HG02884 (cell line): ENCODE measurements around the gene FH.

ENCODE experiments used
- ATAC-seq: cut with Tn5 transposase; IDR thresholded peaks from one replicate; pipeline ENCODE4 v1.9.1; 2021; ENCODE audit warnings: mild to moderate bottlenecking, moderate library complexity; ENCODE audit not compliant: unreplicated experiment

Gene FH

GRCh38 chr1:241519308-241520079, at the start of gene FH:
Gene FH (minus strand): TSS chr1:241519755. CDS start chr1:241519722, 33 bp downstream.
- ATAC-seq, result peak; percentile 91

GRCh38 chr1:241560849-241561187, 41.3 kb upstream of the FH start:
- no peak for ATAC-seq

- ATAC-seq, result no peak
These were observed 40.7 kb upstream of the FH start for GRCh38 chr1:241560146-241560848.

- ATAC-seq, result no peak
These were observed 38.1 kb upstream of the FH start for GRCh38 chr1:241557551-241558193.

- no peak for ATAC-seq
These were observed 37.5 kb upstream of the FH start for GRCh38 chr1:241557031-241557430.

GRCh38 chr1:241555526-241555925, 36.0 kb upstream of the FH start:
- no peak for ATAC-seq

- ATAC-seq, result no peak
These were observed 34.5 kb upstream of the FH start for GRCh38 chr1:241553886-241554592.

GRCh38 chr1:241551759-241552638, 32.4 kb upstream of the FH start:
- peak; percentile 80 for ATAC-seq

- ATAC-seq, result no peak
These were observed 30.8 kb upstream of the FH start for GRCh38 chr1:241550318-241550717.

GRCh38 chr1:241548008-241548407, 28.5 kb upstream of the FH start:
- ATAC-seq, result no peak

- ATAC-seq, result no peak
These were observed 22.8 kb upstream of the FH start for GRCh38 chr1:241542199-241542907.

- no peak for ATAC-seq
These were observed 17.4 kb upstream of the FH start for GRCh38 chr1:241536969-241537368.

GRCh38 chr1:241536304-241536703, 16.7 kb upstream of the FH start:
- ATAC-seq, result no peak

GRCh38 chr1:241533326-241534115, 14.0 kb upstream of the FH start:
- ATAC-seq, result peak; percentile 31

GRCh38 chr1:241532864-241533263, 13.3 kb upstream of the FH start:
- ATAC-seq, result peak; percentile 60

- peak; percentile 20 for ATAC-seq
These were observed 12.6 kb upstream of the FH start, which contains the start of gene KMO for GRCh38 chr1:241532162-241532531. Gene KMO (plus strand): TSS chr1:241532378. CDS start chr1:241532445, 67 bp downstream.

- ATAC-seq, result peak; percentile 53
These were observed 11.9 kb upstream of the FH start for GRCh38 chr1:241531195-241532161.

GRCh38 chr1:241527146-241527545, 7.6 kb upstream of the FH start:
- ATAC-seq, result no peak
